Mesodermal cell (in vitro differentiated cells): Measurements from ENCODE around the gene LHFPL6.

Source experiments
- H3K27ac ChIP-seq: 2 replicates; pipeline ENCODE4 v1.7.0; 2013; ENCODE audit warnings: mild to moderate bottlenecking, low read depth, low read length, moderate library complexity; ENCODE audit not compliant: severe bottlenecking
- H3K36me3 ChIP-seq: 2 replicates; pipeline ENCODE4 v1.7.1; 2013; ENCODE audit warnings: mild to moderate bottlenecking, low read length, moderate library complexity; ENCODE audit not compliant: control insufficient read depth, insufficient read depth
- H3K4me1 ChIP-seq: one replicate; pipeline ENCODE4 v1.7.1; 2013; ENCODE audit warnings: mild to moderate bottlenecking, low read length; ENCODE audit not compliant: insufficient read depth, control insufficient read depth, poor library complexity, severe bottlenecking
- H3K4me3 ChIP-seq: 2 replicates; pipeline ENCODE4 v1.7.0; 2013; ENCODE audit warnings: low read length, control low read depth, mild to moderate bottlenecking; ENCODE audit not compliant: insufficient read depth, poor library complexity, severe bottlenecking; ENCODE audit errors: extremely low read depth
- H3K9me3 ChIP-seq: 2 replicates; pipeline ENCODE4 v1.7.1; 2013; ENCODE audit warnings: mild to moderate bottlenecking, low read length, moderate library complexity; ENCODE audit not compliant: control insufficient read depth
- WGBS, 2 experiments: methylation state at CpG; one replicate each; pipeline ENCODE4 v1.1.5; 2013; ENCODE audit warnings: missing lambda C conversion rate in 2 of 2; ENCODE audit not compliant: insufficient coverage in 2 of 2; 5-methylcytosine and 5-hydroxymethylcytosine counted together

The LHFPL6 gene

DNA sequence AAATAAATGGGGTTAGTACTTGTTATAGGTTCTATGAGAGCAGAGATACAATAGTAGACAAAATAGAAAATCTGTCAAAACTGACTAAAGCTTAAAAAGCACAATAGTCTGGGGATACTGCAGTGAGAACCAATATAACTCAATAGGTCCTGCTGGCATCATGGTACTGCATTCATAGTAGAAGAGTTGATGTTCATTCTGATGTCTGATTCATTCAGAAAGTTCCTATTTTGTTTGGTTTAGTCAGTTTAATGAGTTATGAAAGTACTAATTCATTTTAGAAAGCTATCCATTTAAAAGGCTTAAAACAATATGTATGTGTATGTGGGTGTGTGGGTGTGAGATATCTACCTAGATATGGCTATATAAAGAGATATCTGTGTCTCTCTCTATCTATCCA is 152.8 kb downstream of the LHFPL6 start:
- H3K4me3 ChIP-seq, result no peak overlapping the region
- no peak overlapping the region for H3K27ac ChIP-seq
- no peaks in the 10 kb centered on the region for H3K9me3 ChIP-seq
- H3K4me1 ChIP-seq, result peaks cover 24% of the 10 kb centered on the region
- no peaks in the 10 kb centered on the region for H3K36me3 ChIP-seq

- H3K9me3 ChIP-seq, result no peaks in the 10 kb centered on the region
- no peak overlapping the region for H3K27ac ChIP-seq
- no peak overlapping the region for H3K4me3 ChIP-seq
- no peaks in the 10 kb centered on the region for H3K36me3 ChIP-seq
- 62 to 83% methylated on average over 1 to 2 of the region's 3 CpGs for WGBS, 2 experiments
- H3K4me1 ChIP-seq, result peaks cover 20% of the 10 kb centered on the region
Observed at GRCh38 chr13:39448834-39449233, 154.2 kb downstream of the LHFPL6 start.

GRCh38 chr13:39446865-39447264 is 156.1 kb downstream of the LHFPL6 start:
- Histone ChIP-seq H3K4me1 (peaks cover 2% of the 10 kb centered on the region), H3K36me3 (no peaks in the 10 kb centered on the region), H3K4me3 (no peak overlapping the region), H3K27ac (no peak overlapping the region), H3K9me3 (no peaks in the 10 kb centered on the region)
- 93 to 100% methylated on average over 2 to 4 of the region's 4 CpGs for WGBS, 2 experiments

DNA sequence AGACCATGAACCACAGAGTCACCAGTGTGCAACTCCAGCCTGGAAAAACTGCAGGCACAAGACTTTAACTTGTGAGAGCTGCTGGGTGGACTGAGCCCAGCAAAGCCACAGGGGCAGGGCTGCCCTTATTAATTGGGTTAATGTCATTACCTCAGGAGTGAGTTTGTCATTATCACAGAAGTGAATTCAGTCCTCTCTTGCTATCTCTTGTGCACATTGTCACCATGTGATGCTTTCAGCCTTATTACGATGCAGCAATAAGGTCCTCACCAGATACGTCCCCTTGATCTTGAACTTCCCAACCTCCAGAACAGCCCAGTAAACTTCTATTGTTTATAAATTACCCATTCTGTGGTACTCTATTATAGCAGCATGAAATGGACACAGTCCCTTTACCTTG is 158.1 kb downstream of the LHFPL6 start:
- Histone ChIP-seq H3K36me3 (no peaks in the 10 kb centered on the region), H3K27ac (no peak overlapping the region), H3K9me3 (no peaks in the 10 kb centered on the region), H3K4me3 (no peak overlapping the region), H3K4me1 (no peaks in the 10 kb centered on the region)
- WGBS, 2 experiments, result 100% methylated on average over 1 to 2 of the region's 2 CpGs

DNA sequence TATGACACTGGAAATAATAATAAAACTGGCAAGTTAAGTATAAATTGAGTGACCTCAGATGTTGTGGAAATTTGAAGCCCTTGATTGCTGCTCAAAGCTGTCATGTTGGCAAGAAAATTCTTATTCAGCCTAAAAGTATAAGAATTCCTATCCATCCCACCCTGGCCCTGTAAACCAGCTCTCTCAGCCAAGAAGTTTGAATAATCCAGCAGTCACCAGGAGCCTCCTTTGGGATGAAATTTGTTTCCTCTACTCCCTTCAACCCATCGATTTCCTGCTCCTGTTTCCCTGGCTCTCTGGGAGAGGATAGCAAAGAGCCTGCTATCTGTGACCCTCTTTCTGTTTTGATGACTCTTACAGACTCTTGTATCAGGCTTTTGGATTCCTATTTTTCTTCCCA is 169.3 kb downstream of the LHFPL6 start:
- 100% methylated on average over 1 of the region's 1 CpG; no CpG with 5 or more reads in 1 of the 2 experiments for WGBS, 2 experiments
- Histone ChIP-seq H3K4me1 (no peaks in the 10 kb centered on the region), H3K27ac (no peak overlapping the region), H3K4me3 (no peak overlapping the region), H3K36me3 (peaks cover 8% of the 10 kb centered on the region), H3K9me3 (peaks cover 8% of the 10 kb centered on the region)

- peaks cover 4% of the 10 kb centered on the region for H3K9me3 ChIP-seq
- no peak overlapping the region for H3K4me3 ChIP-seq
- H3K27ac ChIP-seq, result no peak overlapping the region
- 50 to 100% methylated on average over 1 of the region's 1 CpG for WGBS, 2 experiments
- peaks cover 8% of the 10 kb centered on the region for H3K36me3 ChIP-seq
- no peaks in the 10 kb centered on the region for H3K4me1 ChIP-seq
Observed at GRCh38 chr13:39432196-39432595, 170.8 kb downstream of the LHFPL6 start.

DNA sequence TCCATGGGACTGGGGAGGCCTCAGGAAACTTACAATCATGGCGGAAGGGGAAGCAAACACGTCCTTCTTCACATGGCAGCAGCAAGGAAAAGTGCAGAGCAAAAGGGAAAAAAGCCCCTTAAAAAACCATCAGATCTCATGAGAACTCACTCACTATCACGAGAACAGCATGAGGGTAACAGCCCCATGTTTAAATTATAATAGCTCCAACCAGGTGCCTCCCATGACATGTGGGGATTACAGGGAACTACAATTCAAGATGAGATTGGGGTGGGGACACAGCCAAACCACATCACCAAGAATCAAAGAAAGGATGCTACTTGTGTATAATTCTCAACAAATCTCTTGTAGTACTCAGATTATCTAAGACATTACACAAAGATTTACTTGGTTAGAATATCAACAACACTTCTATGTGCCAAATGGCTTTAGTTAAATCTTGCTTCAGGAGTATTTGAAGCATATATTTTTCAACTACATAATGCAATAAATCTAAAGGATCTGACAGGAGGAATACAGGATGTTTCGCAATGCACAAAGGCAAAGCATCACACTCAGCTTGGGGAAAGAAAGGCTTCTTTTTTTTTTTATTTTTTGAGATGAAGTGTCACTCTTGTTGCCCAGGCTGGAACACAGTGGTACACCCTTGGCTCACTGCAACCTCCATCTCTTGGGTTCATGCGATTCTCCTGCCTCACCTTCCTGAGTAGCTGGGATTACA is 180.0 kb downstream of the LHFPL6 start:
- H3K4me3 ChIP-seq, result no peak overlapping the region
- 83 to 85% methylated on average over 1 to 4 of the region's 5 CpGs for WGBS, 2 experiments
- H3K27ac ChIP-seq, result no peak overlapping the region
- peaks cover 5% of the 10 kb centered on the region for H3K4me1 ChIP-seq
- H3K36me3 ChIP-seq, result no peaks in the 10 kb centered on the region
- no peaks in the 10 kb centered on the region for H3K9me3 ChIP-seq

GRCh38 chr13:39419876-39420275 is 183.1 kb downstream of the LHFPL6 start:
- Histone ChIP-seq H3K4me3 (no peak overlapping the region), H3K4me1 (peaks cover 15% of the 10 kb centered on the region), H3K27ac (no peak overlapping the region), H3K9me3 (no peaks in the 10 kb centered on the region), H3K36me3 (no peaks in the 10 kb centered on the region)
- 86 to 100% methylated on average over 2 of the region's 4 CpGs for WGBS, 2 experiments

DNA sequence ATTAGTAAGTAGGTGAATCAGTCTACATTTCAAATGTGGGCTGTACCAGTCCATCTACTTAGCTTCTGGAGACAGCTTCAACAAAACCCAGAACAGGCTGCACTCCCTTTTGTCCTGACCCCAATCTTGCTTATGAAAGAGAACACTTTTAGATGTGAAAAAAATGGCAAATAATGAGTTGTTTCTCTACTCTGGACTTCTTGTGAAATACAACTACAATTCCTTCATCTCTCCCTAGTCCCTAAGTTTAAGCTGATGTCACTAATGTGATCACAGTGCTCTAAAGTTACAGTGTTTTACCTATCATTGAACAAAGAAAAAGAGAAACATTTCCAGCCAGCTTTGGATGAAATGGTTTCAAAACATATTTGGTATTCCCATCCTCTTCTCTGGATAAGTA is 183.9 kb downstream of the LHFPL6 start:
- Histone ChIP-seq H3K9me3 (no peaks in the 10 kb centered on the region), H3K27ac (peak overlapping the region; percentile 12), H3K4me1 (peaks cover 19% of the 10 kb centered on the region), H3K36me3 (no peaks in the 10 kb centered on the region), H3K4me3 (no peak overlapping the region)

- Histone ChIP-seq H3K27ac (peak overlapping the region; percentile 93), H3K4me3 (no peak overlapping the region), H3K36me3 (no peaks in the 10 kb centered on the region), H3K4me1 (peaks cover 19% of the 10 kb centered on the region), H3K9me3 (no peaks in the 10 kb centered on the region)
- WGBS, 2 experiments, result 20 to 30% methylated on average over 2 of the region's 3 CpGs
Observed at GRCh38 chr13:39418424-39418823, 184.6 kb downstream of the LHFPL6 start.

- Histone ChIP-seq H3K36me3 (no peaks in the 10 kb centered on the region), H3K9me3 (no peaks in the 10 kb centered on the region), H3K27ac (peak overlapping the region; percentile 93), H3K4me1 (peaks cover 19% of the 10 kb centered on the region), H3K4me3 (peak overlapping the region; percentile 11)
- 0% methylated on average over 1 to 2 of the region's 5 CpGs for WGBS, 2 experiments
Observed at GRCh38 chr13:39417643-39418042, 185.3 kb downstream of the LHFPL6 start.
